Measurements from ENCODE around the gene LNX1. TPM values are rescaled to one million over a fixed set of nuclear protein-coding genes. Genes with fewer than 3 reads are reported as not detected.

The LNX1 gene
- total and polyA plus RNA-seq, 2 of the 8 experiments (the other 6 are each of a cell fraction or from before 2014, with no cell fraction given) = 2.7 to 3.8 TPM

GRCh38 chr4:53527930-53528329 lies 63.4 kb downstream of the LNX1 start:
- no peak overlapping the region for H3K56ac ChIP-seq (replicated peaks; ENCODE audit: insufficient read length, low read depth, low read length)
- no peak overlapping the region for H3K14ac ChIP-seq (ENCODE audit: insufficient read length)
- no peaks in the 10 kb centered on the region for H3K79me2 ChIP-seq (ENCODE audit: control insufficient read depth in 1 of 2, insufficient read depth in 2 of 2, low read length in 2 of 2)
- no peak overlapping the region for H2BK120ac ChIP-seq (replicated peaks; ENCODE audit: low read depth, low read length)
- no peak overlapping the region for H3K4me2 ChIP-seq (ENCODE audit: insufficient read depth in 1 of 2, low read depth in 2 of 2, low read length in 2 of 2)
- no peak overlapping the region for H3K4ac ChIP-seq (replicated peaks; ENCODE audit: insufficient read length, low read depth, low read length)
- no peaks in the 10 kb centered on the region for H3K9me3 ChIP-seq (ENCODE audit: insufficient read depth in 2 of 2, low read depth in 1 of 2, low read length in 1 of 2)
- no peaks in the 10 kb centered on the region for H3K79me1 ChIP-seq (ENCODE audit: low read depth, low read length)
- H3K4me1 ChIP-seq (replicated peaks in 1 of 4; ENCODE audit: control insufficient read depth in 3 of 4, insufficient read depth in 4 of 4, low read length in 3 of 4) = peaks cover 0 to 9% (median 4%) of the 10 kb centered on the region in 4 experiments; a peak in 4 of 7 replicates
- 91% methylated on average over 4 of the region's 4 CpGs; no CpG with 5 or more reads in 1 of the 2 experiments for WGBS, 2 experiments (ENCODE audit: extremely low coverage in 1 of 2, insufficient coverage in 1 of 2, insufficient read length in 1 of 2, insufficient replicate concordance in 2 of 2, low coverage in 1 of 2, low lambda C conversion rate in 2 of 2, missing lambda C conversion rate in 1 of 2)
- no peaks in the 10 kb centered on the region; the same call in 1 of the 2 replicates for H3K23me2 ChIP-seq (ENCODE audit: low read depth, low read length)
- H2BK12ac ChIP-seq (ENCODE audit: low read depth, low read length) = no peak overlapping the region
- POLR2A ChIA-PET (ENCODE audit: partially characterized antibody) = no interaction called here
- no peak overlapping the region for H2AK5ac ChIP-seq (ENCODE audit: low read depth, low read length)
- no peak overlapping the region for H4K91ac ChIP-seq (replicated peaks; ENCODE audit: insufficient read length, low read length)
- FAIRE-seq (no peak), DNase-seq (ENCODE audit: low read depth in 1 of 2, low spot score in 2 of 2) (no peak)
- H3K27me3 ChIP-seq (replicated peaks in 1 of 4; ENCODE audit: control insufficient read depth in 3 of 4, extremely low read depth in 1 of 4, insufficient read depth in 3 of 4, low read length in 3 of 4) = no peaks in the 10 kb centered on the region
- H3K36me3 ChIP-seq (ENCODE audit: control insufficient read depth in 2 of 4, insufficient read depth in 4 of 4, low read length in 3 of 4) = no peaks in the 10 kb centered on the region
- CTCF ChIA-PET (ENCODE audit: partially characterized antibody) = interaction anchor here (1.1 kb wide), 1 partner anchor 14 kb away, joined by 3 read pairs; no protein-coding TSS in a partner anchor
- H2AFZ ChIP-seq (ENCODE audit: low read length) = no peak overlapping the region
- H3K18ac ChIP-seq (ENCODE audit: extremely low read depth, low read length) = no peak overlapping the region
- no peak overlapping the region for H4K8ac ChIP-seq (ENCODE audit: extremely low read depth, insufficient read depth, low read length)
- no peaks in the 10 kb centered on the region for H4K20me1 ChIP-seq (replicated peaks in 1 of 2; ENCODE audit: control insufficient read depth in 1 of 2, insufficient read depth in 2 of 2, low read length in 2 of 2)
- TF ChIP-seq E2F6 (IDR thresholded peaks at IDR 0.05) (no peak), PHF8 (conservative IDR thresholded peaks at IDR 0.05; ENCODE audit: low read depth, low read length) (no peak), TEAD4 (IDR thresholded peaks at IDR 0.05; ENCODE audit: low read depth, low read length) (no peak), CHD1 (IDR thresholded peaks at IDR 0.05; ENCODE audit: low read depth, low read length) (no peak), CEBPB (IDR thresholded peaks at IDR 0.05; ENCODE audit: low read depth, low read length) (no peak), TAF7 (optimal IDR thresholded peaks at IDR 0.05; ENCODE audit: borderline replicate concordance, low read depth, low read length) (no peak), CREB1 (IDR thresholded peaks at IDR 0.05) (no peak), EGR1 (IDR thresholded peaks at IDR 0.05; ENCODE audit: borderline replicate concordance, low read depth, low read length) (no peak)
- no peak overlapping the region for H2BK5ac ChIP-seq (ENCODE audit: low read depth, low read length)
- H3K23ac ChIP-seq (ENCODE audit: insufficient read length) = no peak overlapping the region
- no peak overlapping the region for H2BK15ac ChIP-seq (ENCODE audit: low read length)
- no peak overlapping the region for H3K4me3 ChIP-seq (ENCODE audit: extremely low read depth in 1 of 4, insufficient read depth in 2 of 4, low read depth in 3 of 4, low read length in 4 of 4)
- no peak overlapping the region for H3K9ac ChIP-seq (replicated peaks in 1 of 4; ENCODE audit: extremely low read depth in 1 of 4, low read depth in 3 of 4, low read length in 3 of 4)
- no peak overlapping the region for H2BK20ac ChIP-seq (ENCODE audit: low read length)
- no peak overlapping the region for H3K27ac ChIP-seq (ENCODE audit: low read depth, low read length)
- H4K5ac ChIP-seq (ENCODE audit: insufficient read length, low read depth, low read length) = no peak overlapping the region

Data from H1 (cell line).